Measurements from ENCODE around the gene BLM. TPM values are rescaled to one million over a fixed set of nuclear protein-coding genes. Genes with fewer than 3 reads are reported as not detected.

Gene BLM
- total and polyA plus RNA-seq, 9 donors: 0.15 to 1.9 (median 0.78) TPM; not detected in 1

DNA sequence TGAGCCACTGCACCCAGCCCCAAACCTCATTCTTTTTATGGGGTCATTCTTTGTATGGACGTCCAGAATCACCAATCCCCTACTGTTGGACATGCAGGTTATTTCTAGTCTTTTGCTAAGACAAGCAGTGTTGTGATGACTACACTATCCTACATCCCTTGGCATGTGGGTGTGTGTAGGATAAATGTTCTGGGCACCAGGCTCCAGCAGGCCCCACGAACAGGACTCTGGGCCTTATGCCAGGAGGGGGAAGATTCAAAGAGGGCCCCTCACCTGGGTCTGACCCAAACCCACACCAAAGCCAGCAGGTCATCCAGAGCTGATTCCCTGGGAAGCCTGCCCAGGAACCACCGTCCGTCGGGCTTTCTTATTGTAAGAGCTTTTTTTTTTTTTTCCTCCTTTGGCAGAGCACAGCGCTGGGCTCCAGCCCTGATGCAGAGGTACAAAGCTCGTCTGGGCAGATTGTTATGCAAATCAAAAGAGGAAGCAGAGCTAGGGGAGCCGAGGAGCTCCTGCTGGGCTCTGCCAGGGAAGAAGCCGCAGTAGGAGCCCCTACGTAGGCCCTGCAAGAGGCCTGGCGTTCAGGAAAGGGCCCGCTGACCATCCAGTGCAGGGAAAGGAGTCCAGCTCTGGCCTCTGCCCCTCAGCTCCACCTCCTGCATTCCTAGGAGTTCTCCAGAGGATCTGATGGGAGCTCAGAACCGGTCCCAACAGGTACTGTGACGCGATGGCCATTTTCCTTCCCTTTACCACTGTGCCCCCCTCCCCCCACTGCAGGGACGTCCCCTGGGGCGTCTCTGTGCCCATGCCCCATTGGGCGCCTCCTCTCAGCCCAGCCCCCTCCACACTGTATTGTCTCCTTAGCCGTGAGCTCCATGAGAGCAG, 122.3 kb downstream of the BLM start:
- H3K4me1 ChIP-seq (ENCODE audit: insufficient read depth): no peaks in the 10 kb centered on the region
- H3K27me3 ChIP-seq: no peaks in the 10 kb centered on the region
- no peak overlapping the region for H3K27ac ChIP-seq
- no peak for DNase-seq
- TF ChIP-seq, protein P1, sequence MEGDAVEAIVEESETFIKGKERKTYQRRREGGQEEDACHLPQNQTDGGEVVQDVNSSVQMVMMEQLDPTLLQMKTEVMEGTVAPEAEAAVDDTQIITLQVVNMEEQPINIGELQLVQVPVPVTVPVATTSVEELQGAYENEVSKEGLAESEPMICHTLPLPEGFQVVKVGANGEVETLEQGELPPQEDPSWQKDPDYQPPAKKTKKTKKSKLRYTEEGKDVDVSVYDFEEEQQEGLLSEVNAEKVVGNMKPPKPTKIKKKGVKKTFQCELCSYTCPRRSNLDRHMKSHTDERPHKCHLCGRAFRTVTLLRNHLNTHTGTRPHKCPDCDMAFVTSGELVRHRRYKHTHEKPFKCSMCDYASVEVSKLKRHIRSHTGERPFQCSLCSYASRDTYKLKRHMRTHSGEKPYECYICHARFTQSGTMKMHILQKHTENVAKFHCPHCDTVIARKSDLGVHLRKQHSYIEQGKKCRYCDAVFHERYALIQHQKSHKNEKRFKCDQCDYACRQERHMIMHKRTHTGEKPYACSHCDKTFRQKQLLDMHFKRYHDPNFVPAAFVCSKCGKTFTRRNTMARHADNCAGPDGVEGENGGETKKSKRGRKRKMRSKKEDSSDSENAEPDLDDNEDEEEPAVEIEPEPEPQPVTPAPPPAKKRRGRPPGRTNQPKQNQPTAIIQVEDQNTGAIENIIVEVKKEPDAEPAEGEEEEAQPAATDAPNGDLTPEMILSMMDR (IDR thresholded peaks at IDR 0.05): no peak
- no peak for TF ChIP-seq POLR2A (IDR thresholded peaks at IDR 0.05)
- no peak for TF ChIP-seq EP300 (IDR thresholded peaks at IDR 0.05)
- no peaks in the 10 kb centered on the region for H3K9me3 ChIP-seq
- 59 to 63% (median 62%) methylated on average over 19 of the region's 19 CpGs for WGBS, 3 donors
- no peaks in the 10 kb centered on the region for H3K36me3 ChIP-seq
- H3K4me3 ChIP-seq: no peak overlapping the region
- intact Hi-C loops (cut with DNase I): loop anchor here in 1 of 4 donors (5.0 kb wide), 1 partner anchor 1832 kb away; no protein-coding TSS in a partner anchor

GRCh38 chr15:90840157-90840855, 123.2 kb downstream of the BLM start:
- Histone ChIP-seq H3K27me3 (no peaks in the 10 kb centered on the region), H3K4me1 (ENCODE audit: insufficient read depth) (no peaks in the 10 kb centered on the region), H3K36me3 (no peaks in the 10 kb centered on the region), H3K9me3 (no peaks in the 10 kb centered on the region), H3K27ac (no peak overlapping the region), H3K4me3 (no peak overlapping the region)
- no peak for DNase-seq
- intact Hi-C loops (cut with DNase I): no loop called here
- TF ChIP-seq, protein P1 (IDR thresholded peaks at IDR 0.05): no peak
- TF ChIP-seq POLR2A (IDR thresholded peaks at IDR 0.05) (no peak), EP300 (IDR thresholded peaks at IDR 0.05) (no peak)
- WGBS, 3 donors: 94 to 95% (median 95%) methylated on average over 18 of the region's 18 CpGs

DNA sequence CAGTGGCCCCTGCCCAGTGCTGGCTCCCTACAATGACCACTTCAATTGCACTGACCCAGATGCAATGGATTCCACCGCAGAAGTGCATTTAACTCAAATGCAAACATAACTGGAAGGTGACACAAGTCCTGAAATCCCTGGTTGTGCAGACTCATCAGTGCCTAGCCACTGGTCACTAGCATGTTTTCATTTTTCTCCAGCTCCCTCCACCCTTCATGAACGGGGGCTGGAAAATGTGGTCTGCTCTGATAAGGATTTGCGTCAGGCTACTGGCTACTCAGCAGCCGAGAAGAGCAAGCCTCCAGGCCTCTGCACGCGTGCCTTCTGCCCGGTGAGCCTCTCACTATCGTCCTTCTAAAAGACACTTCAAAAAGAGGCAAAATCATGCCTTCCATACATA, 123.8 kb downstream of the BLM start:
- intact Hi-C loops (cut with DNase I): no loop called here
- 39 to 57% (median 46%) methylated on average over 8 of the region's 8 CpGs for WGBS, 3 donors
- Histone ChIP-seq H3K9me3 (no peaks in the 10 kb centered on the region), H3K36me3 (no peaks in the 10 kb centered on the region), H3K27ac (no peak overlapping the region), H3K4me3 (no peak overlapping the region), H3K27me3 (no peaks in the 10 kb centered on the region), H3K4me1 (ENCODE audit: insufficient read depth) (no peaks in the 10 kb centered on the region)
- DNase-seq: no peak
- TF ChIP-seq EP300 (IDR thresholded peaks at IDR 0.05): no peak

GRCh38 chr15:90844696-90845095, 127.5 kb downstream of the BLM start:
- Histone ChIP-seq H3K4me3 (no peak overlapping the region), H3K27me3 (no peaks in the 10 kb centered on the region), H3K9me3 (no peaks in the 10 kb centered on the region), H3K36me3 (no peaks in the 10 kb centered on the region), H3K4me1 (ENCODE audit: insufficient read depth) (no peaks in the 10 kb centered on the region), H3K27ac (no peak overlapping the region)
- DNase-seq: no peak
- TF ChIP-seq, protein P1 (IDR thresholded peaks at IDR 0.05): no peak
- TF ChIP-seq POLR2A (IDR thresholded peaks at IDR 0.05) (no peak), EP300 (IDR thresholded peaks at IDR 0.05) (no peak)
- 57 to 71% (median 62%) methylated on average over 5 of the region's 5 CpGs for WGBS, 3 donors
- intact Hi-C loops (cut with DNase I): loop anchor here in 1 of 4 donors (5.0 kb wide), 1 partner anchor 1767 kb away; no protein-coding TSS in a partner anchor

All from ovary (tissue), 9 donors.